ENCODE results near the gene PSTPIP1.

The PSTPIP1 gene

GRCh38 chr15:77059786-77060361 lies 64.9 kb downstream of the PSTPIP1 start:
- TF ChIP-seq SIN3A (IDR thresholded peaks at IDR 0.05; ENCODE audit: borderline replicate concordance, insufficient read depth, low read length) (no peak), FOXP2 (optimal IDR thresholded peaks at IDR 0.05; ENCODE audit: borderline replicate concordance, extremely low read depth, extremely low read length, insufficient read depth) (no peak), POLR2AphosphoS5 (IDR thresholded peaks at IDR 0.05; ENCODE audit: low read depth, low read length) (no peak), REST (IDR thresholded peaks at IDR 0.05; ENCODE audit: insufficient read depth in 1 of 2, low read depth in 2 of 2, low read length in 2 of 2) (no peak), TAF1 (IDR thresholded peaks at IDR 0.05; ENCODE audit: borderline replicate concordance, insufficient read depth, low read length) (no peak)

GRCh38 chr15:77060546-77060945 lies 65.6 kb downstream of the PSTPIP1 start:
- no peak for TF ChIP-seq FOXP2 (optimal IDR thresholded peaks at IDR 0.05; ENCODE audit: borderline replicate concordance, extremely low read depth, extremely low read length, insufficient read depth)
- no peak for TF ChIP-seq REST (IDR thresholded peaks at IDR 0.05; ENCODE audit: insufficient read depth in 1 of 2, low read depth in 2 of 2, low read length in 2 of 2)
- no peak for TF ChIP-seq SIN3A (IDR thresholded peaks at IDR 0.05; ENCODE audit: borderline replicate concordance, insufficient read depth, low read length)
- TF ChIP-seq TAF1 (IDR thresholded peaks at IDR 0.05; ENCODE audit: borderline replicate concordance, insufficient read depth, low read length) = no peak
- no peak for TF ChIP-seq POLR2AphosphoS5 (IDR thresholded peaks at IDR 0.05; ENCODE audit: low read depth, low read length)

- TF ChIP-seq REST (IDR thresholded peaks at IDR 0.05; ENCODE audit: insufficient read depth in 1 of 2, low read depth in 2 of 2, low read length in 2 of 2) = no peak
- no peak for TF ChIP-seq SIN3A (IDR thresholded peaks at IDR 0.05; ENCODE audit: borderline replicate concordance, insufficient read depth, low read length)
- no peak for TF ChIP-seq FOXP2 (optimal IDR thresholded peaks at IDR 0.05; ENCODE audit: borderline replicate concordance, extremely low read depth, extremely low read length, insufficient read depth)
- TF ChIP-seq POLR2AphosphoS5 (IDR thresholded peaks at IDR 0.05; ENCODE audit: low read depth, low read length) = no peak
Measured at GRCh38 chr15:77063249-77063648, 68.3 kb downstream of the PSTPIP1 start.

- TF ChIP-seq POLR2AphosphoS5 (IDR thresholded peaks at IDR 0.05; ENCODE audit: low read depth, low read length) (no peak), REST (IDR thresholded peaks at IDR 0.05; ENCODE audit: insufficient read depth in 1 of 2, low read depth in 2 of 2, low read length in 2 of 2) (no peak), FOXP2 (optimal IDR thresholded peaks at IDR 0.05; ENCODE audit: borderline replicate concordance, extremely low read depth, extremely low read length, insufficient read depth) (no peak), TAF1 (IDR thresholded peaks at IDR 0.05; ENCODE audit: borderline replicate concordance, insufficient read depth, low read length) (no peak), SIN3A (IDR thresholded peaks at IDR 0.05; ENCODE audit: borderline replicate concordance, insufficient read depth, low read length) (no peak)
Measured at GRCh38 chr15:77064063-77064462, 69.1 kb downstream of the PSTPIP1 start.
